Central memory CD4-positive, alpha-beta T cell (primary cell): ENCODE results near the gene ZIC1.

Source experiments
- DNase-seq: peaks from one replicate; pipeline ENCODE4 v3.0.0; 2022
- total RNA-seq, 3 experiments: gene quantifications; one replicate each; lab custom pipeline; 2026; lab: John Stamatoyannopoulos, UW

Gene ZIC1
- 0 reads per million in 3 experiments for total RNA-seq

DNA sequence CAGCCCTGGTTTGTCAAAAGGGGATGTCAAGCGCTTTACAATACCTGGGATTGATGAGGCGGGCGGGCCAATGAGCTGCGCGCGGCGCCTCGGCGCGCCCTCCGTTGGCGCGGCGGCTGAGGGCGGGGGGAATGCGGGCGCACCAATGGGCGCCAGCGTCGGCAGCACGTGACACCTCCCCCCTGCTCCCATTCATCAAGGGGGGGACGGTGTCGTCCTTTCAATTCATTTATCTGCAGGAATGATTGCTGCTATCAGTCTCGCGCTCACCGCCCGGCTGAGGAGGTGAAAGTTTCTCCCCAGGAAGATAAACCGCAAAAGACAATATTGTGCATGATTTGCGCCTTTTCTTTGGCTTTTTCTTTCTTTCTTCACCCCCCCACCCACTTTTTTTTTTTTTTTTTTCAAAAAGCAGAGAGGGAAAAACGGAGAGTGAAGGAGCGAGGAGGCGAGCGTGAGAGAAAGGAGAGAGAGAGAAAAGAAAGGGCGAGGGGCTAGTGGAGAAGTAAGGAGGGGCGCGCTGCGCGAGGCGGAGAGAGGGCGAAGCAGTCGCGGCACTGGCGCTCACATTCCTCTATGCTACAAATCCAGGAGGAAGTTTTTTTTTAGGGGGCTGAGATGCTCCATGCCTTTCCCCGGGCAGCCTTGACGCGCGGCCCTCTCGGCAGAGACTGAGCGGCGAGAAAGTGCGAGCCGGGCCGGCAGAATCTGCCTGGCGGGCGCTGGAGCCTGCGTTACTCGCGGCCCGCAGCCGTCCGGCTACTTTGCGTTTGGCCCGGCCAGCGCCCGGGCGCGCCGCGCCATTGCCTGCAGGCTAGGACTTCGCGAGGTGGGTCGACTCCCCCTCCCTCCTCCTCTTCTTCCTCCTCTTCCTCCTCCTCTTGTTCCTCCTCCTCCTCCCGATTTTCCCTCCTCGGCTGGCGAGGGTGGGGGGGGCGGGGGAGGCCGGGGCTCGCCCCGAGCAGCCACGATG lies at the start of gene ZIC1:
ZIC1 (plus strand) TSS at position 223 of the 973 bp plus-strand sequence; CDS start at position 971, 748 bp downstream.
- DNase-seq: no peak

DNA sequence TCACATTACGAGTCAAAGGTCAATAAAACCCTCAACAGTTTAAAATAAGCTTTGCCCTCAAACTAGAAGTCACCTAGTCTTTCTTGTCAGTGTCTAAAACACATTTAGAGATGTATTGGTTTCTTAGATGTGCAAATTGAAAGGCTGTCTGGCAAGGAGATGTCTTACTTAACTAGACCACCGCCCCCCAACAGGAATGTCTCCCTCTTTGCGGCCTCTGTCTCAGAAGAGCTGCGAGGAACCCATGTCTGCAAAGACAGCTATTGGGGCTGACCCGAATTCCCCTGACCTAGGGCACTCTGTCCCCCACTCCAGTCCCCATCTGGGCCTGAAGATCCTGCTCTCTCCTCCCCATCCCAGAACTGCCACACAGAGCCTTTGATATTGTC lies 49.1 kb upstream of the ZIC1 start:
- no peak for DNase-seq

DNA sequence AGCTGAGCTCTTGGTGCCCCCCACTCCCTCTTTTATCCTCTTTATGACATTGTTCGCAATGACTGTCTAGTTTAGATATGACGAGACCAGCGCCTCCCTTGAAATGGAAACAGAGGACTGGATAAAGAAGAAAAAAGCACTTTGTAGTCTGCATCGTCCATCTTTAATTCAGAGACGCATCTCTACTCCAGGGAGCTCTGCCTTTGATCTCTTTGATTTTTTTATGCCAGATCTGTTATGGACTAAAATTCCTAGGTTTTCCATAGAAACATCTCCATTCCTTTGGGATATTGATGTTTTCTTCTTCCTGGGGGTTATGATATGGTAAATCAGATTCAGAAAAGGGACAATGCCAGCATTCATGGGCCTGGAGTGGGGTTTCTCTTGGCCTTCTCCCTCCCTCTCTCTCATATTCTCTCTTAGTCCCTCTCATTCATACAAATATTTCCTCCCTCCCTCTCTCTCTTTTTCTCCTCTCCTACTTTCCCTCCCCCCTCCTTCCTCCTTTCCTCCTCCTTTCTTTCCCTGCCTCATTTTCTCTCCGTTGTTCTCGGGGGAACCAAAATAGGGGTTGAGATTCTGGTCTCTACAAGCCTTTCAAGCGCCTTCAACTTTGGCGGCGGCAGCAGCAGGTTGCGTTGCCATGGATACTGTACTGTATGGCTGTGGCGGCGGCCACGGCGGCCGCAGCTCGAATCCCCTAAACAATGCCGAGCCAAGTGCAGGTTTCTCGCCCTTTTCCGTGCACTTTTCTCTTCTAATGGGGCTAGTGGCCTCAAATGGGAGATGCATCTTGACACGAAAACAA lies 48.3 kb upstream of the ZIC1 start:
- DNase-seq: no peak

DNA sequence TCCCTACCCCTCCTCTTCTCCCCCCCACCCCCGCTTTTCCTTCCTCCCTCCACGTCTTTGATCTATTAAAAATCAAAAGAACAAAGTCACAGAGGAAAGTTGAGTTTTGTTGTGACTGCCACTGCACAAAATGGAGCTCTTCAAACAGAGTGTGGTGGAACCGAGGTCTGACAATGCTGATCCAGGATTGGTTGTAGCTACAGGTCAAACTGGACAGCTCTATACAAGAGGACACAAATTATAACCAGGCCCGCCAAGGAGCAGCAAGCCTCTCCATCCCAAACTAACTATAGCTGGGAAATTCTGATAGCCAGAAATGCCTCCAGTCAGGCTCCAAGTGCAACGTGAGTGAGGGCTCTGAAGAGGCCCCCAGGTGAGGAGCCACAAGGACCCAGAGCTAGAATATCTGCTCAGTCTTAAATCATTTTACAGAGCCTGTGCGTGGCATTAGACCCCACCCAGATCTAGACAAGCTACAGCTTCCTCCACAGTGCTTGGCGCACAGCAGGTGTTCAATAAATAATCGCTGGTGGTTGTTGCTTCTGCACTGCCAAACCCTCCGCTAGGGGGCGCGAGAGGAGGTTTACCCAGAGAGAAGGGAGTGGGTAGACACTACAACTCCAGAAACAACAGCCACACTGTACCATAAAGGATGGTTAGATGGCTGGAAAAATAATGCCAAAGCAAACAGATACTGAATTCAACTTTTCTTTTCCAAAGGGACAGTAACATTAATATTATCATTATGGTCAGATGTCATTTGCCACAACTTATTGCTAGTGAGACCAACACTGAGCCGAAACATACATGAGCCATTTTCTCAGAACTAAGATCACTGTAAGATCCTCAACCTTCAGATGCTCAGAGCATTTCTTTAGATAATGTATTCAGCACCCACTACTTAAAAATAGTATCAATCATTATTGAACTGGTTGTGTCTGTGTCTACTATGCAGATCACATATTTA lies 47.4 kb upstream of the ZIC1 start:
- DNase-seq: no peak

DNA sequence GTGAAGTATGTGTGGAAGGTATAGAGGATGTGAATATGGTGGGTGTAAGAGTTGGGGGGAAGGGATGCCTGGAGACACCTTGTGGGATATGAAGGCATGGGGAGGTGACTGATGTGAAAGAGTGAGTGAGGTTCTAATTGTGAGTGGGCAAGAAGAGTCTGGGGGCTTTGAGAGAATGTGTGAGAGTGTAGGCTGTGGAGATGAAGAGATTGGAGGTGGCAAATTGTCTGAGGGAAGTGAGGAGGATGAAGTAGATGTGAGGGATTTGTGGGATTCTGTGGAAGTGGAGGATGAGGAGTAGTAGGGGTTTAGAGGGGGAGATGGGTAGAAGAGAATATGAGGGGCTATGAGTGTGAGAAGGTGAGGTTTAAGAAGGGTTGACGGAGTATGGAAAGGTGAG lies 44.4 kb upstream of the ZIC1 start:
- no peak for DNase-seq

DNA sequence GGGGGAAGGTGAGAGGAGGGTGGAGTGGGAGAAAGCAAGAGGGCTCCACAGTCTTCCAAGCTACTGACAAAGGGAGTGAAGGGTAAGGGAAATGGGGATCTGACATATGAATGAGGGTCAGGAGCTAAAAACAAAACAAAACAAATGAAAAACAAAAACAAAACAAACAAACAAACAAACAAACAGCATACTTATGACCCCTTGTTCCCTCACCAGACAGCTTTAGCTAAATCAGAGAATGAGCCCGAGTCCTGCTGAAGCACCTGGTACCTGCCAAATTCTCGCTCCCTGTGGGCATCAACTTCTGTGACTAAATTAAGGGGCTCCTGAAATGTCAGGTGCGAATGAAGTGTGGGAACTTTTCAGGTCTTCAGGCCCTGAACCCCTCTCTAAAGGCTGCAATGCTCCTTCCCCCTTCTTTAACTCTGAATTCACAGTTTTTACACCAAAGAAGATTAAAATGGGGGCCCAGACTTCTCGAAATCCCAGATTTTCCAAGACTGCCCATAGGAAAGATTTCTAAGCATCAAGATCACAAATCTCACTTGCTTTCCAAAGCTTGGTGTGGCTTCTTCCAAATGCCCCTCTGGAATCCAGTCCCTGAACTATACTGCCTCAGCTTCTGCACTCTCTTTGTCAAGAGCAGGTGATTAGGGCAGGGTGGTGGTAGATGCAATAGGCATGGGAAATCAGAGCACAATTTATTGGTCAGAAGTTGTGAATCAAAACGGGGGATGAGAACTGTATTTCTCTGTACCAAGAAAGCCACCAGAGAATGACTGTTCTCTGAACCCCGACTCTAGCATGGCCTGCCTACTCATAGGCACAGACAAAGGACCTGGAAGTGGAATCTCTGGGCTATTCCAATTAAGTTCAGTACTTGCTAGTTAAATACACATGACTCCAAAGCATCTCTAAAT lies 43.7 kb upstream of the ZIC1 start:
- DNase-seq: no peak

DNA sequence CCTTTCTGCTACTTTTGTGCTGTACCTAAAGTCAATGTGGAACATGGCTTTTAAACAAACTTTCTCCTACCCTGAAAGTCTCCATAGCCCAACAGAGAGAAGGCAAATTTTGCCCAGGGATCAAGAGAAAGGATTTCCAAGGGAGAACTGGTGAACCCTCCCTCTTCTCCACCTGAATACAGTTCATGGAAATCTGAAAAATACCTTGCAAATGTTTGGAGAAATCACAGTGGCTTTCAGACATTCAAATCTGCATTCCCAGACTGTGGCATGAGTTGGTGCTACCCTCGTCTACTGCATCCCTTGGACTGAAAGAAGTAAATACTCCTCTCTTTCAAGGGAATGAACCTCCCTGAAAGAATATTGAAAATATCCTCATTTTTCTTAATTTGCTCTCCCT lies 41.5 kb upstream of the ZIC1 start:
- DNase-seq: no peak

DNA sequence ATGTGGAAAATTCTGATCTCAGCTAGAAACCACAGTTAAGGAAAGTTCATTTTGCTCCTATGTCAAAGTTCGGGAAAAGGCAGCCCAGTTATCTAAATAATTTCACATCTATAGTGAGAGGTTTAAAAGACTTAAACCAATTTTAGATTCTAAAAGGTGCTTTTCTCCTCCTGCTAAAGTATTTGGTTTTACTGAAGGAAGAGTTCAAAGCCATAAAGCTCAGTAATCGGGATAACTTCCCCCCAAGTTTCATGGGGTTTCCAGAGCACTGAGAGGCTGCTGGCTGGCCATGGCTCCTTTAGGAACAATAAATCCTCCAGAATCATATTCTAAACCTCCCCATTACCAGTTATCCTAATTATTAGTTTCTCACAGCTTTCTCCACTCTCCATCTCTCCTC lies 41.0 kb upstream of the ZIC1 start:
- DNase-seq: no peak

DNA sequence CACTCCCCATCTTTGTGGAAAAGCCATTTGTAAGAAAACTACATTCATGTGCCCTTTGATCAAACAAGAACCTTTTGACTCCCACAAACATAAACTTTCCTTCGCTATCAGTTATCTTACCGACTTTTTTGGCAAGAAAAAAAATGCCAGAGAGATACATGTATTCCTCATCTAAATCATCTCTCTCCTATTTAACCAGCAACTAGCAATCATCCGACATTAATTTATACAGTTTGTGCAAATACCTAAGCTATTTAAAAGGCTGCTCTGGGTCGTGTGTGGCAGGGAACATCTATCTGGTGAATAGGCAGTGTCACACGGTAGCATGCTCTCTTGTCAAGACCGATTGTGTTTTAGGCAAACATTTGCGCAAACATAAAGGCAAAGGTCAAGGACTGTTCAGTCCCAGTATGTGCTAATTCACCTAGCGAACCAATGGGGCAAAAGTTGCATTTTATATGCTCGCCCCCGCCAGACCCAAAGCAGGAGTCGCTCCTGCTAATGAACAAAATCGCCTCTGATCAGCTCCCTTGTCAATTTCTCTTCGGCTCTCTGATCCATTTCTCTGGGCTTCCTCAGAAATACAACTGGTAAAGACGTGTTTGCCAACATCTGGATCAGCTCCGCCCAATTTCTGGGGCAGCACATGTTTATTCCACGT lies 40.5 kb upstream of the ZIC1 start:
- no peak for DNase-seq

DNA sequence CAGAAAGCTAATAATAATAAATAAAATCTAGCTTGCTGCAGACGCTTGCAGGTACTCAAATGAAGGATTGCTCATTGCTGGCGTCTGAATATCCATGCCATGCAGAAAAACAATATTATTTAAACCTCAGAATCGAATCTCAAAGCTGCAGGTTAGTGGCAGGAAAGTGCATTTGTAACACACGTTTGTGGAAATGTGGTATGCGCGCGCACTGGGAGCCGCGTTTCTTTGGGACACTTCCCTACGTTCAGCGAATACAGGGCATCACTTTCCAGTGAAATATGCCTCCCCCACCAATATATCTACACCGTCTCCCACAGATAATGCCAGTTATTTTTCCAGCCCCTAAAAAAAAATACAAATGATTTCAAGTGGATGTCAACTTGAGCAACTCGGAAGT lies 39.9 kb upstream of the ZIC1 start:
- no peak for DNase-seq

DNA sequence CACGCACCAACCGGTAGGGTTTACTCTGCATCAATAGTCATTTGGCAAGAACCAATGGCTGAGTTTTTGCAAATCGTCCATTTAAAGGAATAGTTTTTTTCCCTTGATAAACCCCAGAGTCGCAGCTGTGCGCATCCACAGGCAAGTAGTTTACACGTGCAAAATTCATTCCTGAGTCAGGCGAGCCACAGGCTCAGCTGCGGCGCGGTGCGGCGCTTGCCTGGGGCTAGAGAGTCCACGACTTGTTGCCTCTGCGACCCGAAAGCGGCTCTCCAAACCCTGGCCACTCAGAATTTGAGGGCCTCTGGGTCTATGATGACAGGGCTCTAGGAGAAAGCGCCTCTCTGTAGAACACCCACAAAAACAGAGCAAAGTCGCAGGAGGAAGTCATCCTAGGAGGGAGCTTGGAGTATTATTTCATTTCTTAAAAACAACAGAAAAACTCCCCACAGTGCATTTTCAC lies 39.5 kb upstream of the ZIC1 start:
- no peak for DNase-seq

DNA sequence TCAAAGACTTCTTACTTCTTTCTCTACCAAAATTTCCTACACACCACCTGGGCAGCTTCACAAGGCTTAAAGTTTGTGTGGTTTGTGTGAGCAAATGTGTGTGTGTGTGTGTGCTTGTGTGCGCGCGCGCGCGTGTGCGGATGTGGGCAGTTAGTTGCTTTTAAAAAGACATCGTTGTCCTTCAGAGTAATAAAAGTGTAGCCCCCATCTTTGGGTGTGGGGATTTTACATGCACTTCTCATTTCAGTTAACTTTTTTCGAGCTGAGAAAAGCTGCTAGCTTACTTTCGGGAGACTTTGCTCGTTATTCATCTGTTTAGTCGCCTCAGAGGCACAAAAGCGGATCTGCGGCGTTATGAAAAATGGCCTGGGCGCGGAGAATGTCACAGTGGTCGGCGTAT lies 38.8 kb upstream of the ZIC1 start:
- DNase-seq: no peak

DNA sequence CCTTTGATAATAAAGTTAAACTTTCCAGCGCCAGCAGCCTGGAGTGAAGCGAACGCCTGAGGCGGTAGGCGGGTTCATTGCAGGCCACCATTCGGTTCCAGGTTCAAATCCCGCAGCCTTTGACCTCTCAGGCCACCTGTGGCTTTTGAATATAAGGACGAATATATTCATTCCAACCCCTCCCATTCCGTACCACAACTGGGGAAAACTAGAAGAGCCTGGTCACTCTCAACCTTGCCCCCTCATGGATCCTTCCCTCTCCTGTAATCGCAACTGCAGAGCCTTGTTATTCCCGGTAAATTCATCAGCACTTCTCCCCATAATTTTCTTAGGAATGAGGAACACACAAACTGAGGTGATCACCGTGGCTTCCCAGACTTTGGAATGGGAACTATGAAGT lies 38.0 kb upstream of the ZIC1 start:
- DNase-seq: no peak

DNA sequence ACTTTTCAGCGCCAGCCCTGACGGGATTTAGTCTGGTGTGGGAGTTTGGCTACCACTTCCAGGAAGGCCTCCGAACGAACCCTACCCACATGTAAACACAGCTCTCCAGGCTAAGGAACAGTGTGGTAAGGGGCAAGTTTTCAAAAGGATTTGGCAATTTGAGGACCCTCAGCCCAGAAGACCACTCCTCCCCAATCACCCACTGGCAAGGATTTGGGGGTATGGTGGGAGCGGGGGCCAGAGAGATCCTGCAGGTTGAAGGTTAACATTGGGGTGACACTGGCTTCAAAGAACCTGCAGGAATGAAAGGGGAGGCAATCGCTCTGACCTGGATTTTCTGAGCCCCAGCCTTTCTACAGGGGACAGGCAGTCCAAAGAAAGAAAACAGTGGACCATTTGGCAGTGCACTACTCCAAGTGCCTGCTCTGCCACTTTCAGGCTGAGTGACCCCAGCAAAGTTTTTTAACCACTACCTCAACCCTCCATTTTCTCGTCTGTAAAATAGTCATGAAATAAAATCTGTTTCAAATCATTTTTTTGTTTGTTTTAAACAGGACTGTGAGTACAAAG lies 37.3 kb upstream of the ZIC1 start:
- DNase-seq: no peak

DNA sequence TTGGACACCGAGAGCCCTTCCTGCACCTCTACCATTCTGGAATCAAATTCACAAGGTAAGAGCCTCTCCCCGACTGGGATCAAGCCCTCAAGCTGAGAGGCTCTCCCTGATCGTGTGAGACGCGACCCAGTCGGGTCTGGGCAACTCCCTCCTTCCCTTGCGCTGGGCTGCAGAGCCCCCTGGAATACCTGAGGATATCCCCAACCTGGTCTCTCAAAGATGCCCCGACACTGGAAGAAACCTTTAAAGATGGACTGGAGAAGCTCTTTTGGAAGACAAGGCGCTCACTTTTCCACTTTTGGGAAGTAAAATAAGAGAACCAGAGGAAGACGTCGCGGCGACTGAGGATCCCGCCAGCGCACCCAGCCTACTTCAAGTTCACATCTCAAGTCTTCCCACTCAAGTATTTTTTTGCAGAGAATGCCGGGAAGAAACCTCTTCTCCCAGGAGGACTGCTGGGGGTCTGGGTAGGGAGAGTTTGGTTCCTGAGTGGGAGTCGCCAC lies 36.6 kb upstream of the ZIC1 start:
- no peak for DNase-seq

DNA sequence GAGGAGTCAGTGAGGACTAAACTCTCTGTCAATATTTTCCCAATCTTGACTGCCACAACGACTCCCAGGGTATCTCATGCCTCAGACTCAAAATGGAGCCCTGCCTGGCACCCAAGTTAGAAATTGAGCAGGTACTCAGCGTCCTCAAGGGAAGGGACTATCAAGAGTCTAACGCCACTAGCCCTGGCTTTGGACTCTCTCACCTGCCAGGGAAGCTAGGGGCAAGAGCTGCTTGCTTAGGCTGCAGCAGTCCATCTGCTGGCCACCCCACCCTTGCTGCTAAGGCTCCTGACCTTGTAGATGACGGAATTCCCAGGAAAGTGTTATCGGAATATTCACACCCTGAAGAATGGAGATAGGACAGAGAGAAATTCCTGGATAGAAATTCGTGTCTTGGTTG lies 35.9 kb upstream of the ZIC1 start:
- no peak for DNase-seq

DNA sequence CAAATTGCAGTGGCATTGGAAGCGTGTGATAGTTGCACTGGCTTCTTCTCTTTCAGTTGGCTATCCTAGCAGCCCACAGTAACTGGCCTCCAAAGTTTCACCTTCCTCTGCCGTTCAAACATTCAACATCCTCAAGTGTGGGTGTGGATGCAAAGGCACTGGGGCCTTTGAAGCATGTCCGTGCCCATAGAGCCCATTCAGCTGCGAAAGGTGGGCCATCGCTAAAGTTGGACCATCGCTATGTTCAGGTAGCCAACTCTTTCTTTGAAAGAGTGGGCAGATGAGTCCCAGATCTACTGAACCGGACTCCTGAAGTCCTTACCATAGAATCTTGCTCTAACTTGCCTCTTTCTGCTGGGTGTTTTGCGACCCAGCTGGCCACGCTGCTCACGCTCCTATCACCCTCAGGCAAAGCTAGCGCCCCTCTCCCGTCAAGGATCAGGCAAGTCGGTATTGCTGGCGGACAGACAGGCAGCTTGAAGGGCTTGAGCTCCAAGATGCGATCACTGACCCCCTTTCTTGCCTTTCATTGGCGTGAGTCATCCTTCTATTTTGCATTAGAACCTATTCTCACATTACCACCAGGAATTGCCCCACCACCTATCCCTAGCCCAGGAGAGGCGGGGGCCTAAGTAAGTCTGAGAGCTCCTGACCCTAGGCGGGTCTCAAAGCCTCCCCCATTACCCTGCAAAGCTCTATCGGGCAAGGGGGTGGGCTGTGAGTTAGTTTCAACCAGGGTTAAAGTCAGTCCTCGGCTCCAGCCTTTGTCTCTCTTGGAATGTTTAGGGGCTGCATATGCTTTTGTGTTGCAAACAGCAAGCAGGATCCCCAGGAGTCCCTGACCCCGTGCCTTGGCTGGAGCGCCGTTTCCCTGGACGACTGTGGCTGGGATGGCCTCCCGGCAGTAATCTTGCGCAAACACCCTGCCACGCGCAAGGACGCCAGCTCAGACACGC lies 31.5 kb upstream of the ZIC1 start:
- no peak for DNase-seq

DNA sequence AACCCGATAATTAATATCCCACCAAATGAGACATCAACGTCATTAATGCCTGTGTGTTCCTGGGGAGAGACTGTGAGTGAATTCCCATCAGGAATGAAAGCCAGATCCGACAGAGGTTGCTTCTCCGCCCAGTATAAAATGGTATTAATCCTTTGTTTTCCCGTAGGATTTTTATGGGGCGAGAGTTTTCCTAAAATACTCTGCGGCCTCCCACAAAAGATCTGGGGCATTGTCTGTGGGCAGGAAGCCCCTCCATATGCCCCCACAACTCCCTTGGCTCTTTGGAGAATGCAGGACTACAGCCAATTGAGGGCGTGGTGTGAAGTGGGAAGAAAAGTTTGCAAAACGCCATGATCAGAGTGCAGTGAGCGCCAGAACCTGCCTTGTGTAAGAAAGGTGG lies 29.5 kb upstream of the ZIC1 start:
- DNase-seq: no peak

DNA sequence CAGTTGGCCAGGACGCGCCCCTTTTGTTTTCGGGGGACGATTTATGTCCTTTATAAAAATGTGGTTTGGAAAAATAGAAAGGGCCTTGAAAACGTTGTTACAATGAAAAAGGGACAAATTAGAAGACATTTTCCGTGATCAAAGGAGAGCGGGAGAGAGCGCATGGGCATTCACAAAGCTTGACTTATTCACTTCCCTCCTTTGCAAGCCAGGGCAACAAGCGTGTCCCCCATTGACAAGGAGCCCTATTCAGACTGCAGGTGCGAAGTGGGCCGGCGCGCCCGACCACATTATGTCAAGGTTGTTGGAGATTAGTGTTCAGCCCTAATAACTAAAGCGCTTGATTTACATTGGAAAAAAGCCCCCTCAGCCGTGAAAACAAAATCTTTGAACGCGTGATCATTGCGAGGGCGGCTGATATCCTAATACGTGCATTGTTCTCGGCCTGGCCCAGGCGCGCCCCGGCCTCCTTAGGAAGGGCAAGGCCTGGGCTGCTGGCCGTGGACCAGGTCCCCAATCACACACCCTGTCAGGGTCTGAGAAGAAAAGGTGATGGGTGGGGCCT lies 28.7 kb upstream of the ZIC1 start:
- DNase-seq: no peak
